ENCODE measurements around the gene LHX6. TPM values are rescaled to one million over a fixed set of nuclear protein-coding genes. Genes with fewer than 3 reads are reported as not detected.

The LHX6 gene
- total RNA-seq, 1 donor from 2014 or later = 2.1 TPM

- H3K9ac ChIP-seq (ENCODE audit: low read depth in 1 of 3, low read length in 3 of 3) = no peak overlapping the region
- H3K4me3 ChIP-seq (ENCODE audit: low read length in 3 of 3) = no peak overlapping the region
- H3K9me3 ChIP-seq (ENCODE audit: control insufficient read depth in 3 of 3, low read length in 3 of 3) = no peaks in the 10 kb centered on the region
- H3K27me3 ChIP-seq (ENCODE audit: control insufficient read depth in 3 of 3, insufficient read depth in 3 of 3, low read length in 3 of 3) = peaks cover 8 to 15% (median 12%) of the 10 kb centered on the region in 3 donors
- no peaks in the 10 kb centered on the region for H3K4me1 ChIP-seq (ENCODE audit: control insufficient read depth in 3 of 3, insufficient read depth in 3 of 3, low read length in 3 of 3)
- H3K27ac ChIP-seq (ENCODE audit: low read depth, low read length) = no peak overlapping the region
- no peaks in the 10 kb centered on the region for H3K36me3 ChIP-seq (ENCODE audit: control insufficient read depth in 3 of 3, insufficient read depth in 3 of 3, low read length in 3 of 3)
These were observed 44.2 kb downstream of the LHX6 start for GRCh38 chr9:122184551-122184950.

DNA sequence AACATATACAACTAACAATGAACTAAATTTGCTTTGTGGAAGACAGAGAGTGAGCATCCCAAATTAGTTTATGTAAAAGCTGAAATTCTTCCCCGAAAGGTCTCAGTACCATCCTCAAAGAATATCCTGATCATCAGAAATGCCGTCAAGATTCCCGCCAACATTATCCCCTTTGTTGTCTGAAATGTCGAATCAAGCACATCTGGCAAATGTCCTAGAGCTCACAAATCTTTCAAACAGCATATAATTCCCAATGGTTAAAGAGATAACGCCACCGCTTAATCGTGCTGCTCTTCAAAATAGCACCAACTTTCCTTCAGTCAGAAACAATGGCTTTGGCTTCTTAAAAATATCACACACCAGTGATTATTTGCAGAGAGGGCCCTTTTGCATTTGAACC, 45.3 kb downstream of the LHX6 start:
- no peaks in the 10 kb centered on the region for H3K36me3 ChIP-seq (ENCODE audit: control insufficient read depth in 3 of 3, insufficient read depth in 3 of 3, low read length in 3 of 3)
- no peaks in the 10 kb centered on the region for H3K4me1 ChIP-seq (ENCODE audit: control insufficient read depth in 3 of 3, insufficient read depth in 3 of 3, low read length in 3 of 3)
- peaks cover 9 to 15% (median 12%) of the 10 kb centered on the region in 3 donors for H3K27me3 ChIP-seq (ENCODE audit: control insufficient read depth in 3 of 3, insufficient read depth in 3 of 3, low read length in 3 of 3)
- no peak overlapping the region for H3K9ac ChIP-seq (ENCODE audit: low read depth in 1 of 3, low read length in 3 of 3)
- no peak overlapping the region for H3K27ac ChIP-seq (ENCODE audit: low read depth, low read length)
- no peaks in the 10 kb centered on the region for H3K9me3 ChIP-seq (ENCODE audit: control insufficient read depth in 3 of 3, low read length in 3 of 3)
- H3K4me3 ChIP-seq (ENCODE audit: low read length in 3 of 3) = no peak overlapping the region

DNA sequence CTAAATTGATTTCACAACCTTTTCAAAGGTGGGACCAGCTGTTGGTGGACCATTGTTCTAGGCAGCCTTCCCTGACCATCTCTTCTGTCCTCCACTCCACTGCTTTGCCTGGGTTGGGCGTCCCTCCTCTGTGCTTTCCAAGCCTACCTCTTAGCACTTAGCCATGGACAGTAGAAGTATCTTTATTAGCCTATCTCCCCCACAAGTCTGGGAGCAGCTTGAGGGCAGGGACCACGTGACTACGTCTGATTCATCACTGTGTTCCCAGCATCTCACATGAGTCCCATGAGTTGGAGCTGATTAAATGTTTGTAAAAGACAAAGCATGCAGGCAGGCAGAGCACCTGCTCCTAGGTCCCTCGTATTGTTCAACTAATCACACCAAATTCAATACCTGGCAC, 48.1 kb downstream of the LHX6 start:
- H3K9me3 ChIP-seq (ENCODE audit: control insufficient read depth in 3 of 3, low read length in 3 of 3) = no peaks in the 10 kb centered on the region
- H3K27ac ChIP-seq (ENCODE audit: low read depth, low read length) = no peak overlapping the region
- no peak overlapping the region for H3K4me3 ChIP-seq (ENCODE audit: low read length in 3 of 3)
- no peak overlapping the region for H3K9ac ChIP-seq (ENCODE audit: low read depth in 1 of 3, low read length in 3 of 3)
- H3K4me1 ChIP-seq (ENCODE audit: control insufficient read depth in 3 of 3, insufficient read depth in 3 of 3, low read length in 3 of 3) = no peaks in the 10 kb centered on the region
- peaks cover 12 to 16% (median 15%) of the 10 kb centered on the region in 3 donors for H3K27me3 ChIP-seq (ENCODE audit: control insufficient read depth in 3 of 3, insufficient read depth in 3 of 3, low read length in 3 of 3)
- no peaks in the 10 kb centered on the region for H3K36me3 ChIP-seq (ENCODE audit: control insufficient read depth in 3 of 3, insufficient read depth in 3 of 3, low read length in 3 of 3)

DNA sequence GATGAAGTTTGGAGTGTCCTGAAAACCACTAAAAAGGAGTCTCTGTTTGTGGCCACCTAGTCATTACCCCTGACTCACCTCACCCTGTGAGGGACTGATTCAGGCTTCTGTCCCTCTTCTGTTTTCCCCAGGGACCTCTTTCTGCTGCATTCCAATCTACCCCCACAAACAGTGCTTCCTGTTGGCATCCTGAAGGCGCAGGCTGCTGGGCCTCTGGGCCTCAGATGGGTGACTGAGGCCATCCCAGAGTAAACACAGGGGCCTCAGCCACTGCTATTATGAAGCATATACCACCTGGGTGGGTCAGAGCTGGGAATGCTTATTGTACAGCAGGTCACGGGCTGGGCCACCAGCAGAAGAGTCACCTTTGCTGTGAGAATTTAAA, 49.1 kb downstream of the LHX6 start:
- H3K36me3 ChIP-seq (ENCODE audit: control insufficient read depth in 3 of 3, insufficient read depth in 3 of 3, low read length in 3 of 3) = no peaks in the 10 kb centered on the region
- H3K4me1 ChIP-seq (ENCODE audit: control insufficient read depth in 3 of 3, insufficient read depth in 3 of 3, low read length in 3 of 3) = no peaks in the 10 kb centered on the region
- H3K4me3 ChIP-seq (ENCODE audit: low read length in 3 of 3) = no peak overlapping the region
- no peaks in the 10 kb centered on the region for H3K9me3 ChIP-seq (ENCODE audit: control insufficient read depth in 3 of 3, low read length in 3 of 3)
- no peak overlapping the region for H3K27ac ChIP-seq (ENCODE audit: low read depth, low read length)
- no peak overlapping the region for H3K9ac ChIP-seq (ENCODE audit: low read depth in 1 of 3, low read length in 3 of 3)
- peaks cover 12 to 21% (median 19%) of the 10 kb centered on the region in 3 donors for H3K27me3 ChIP-seq (ENCODE audit: control insufficient read depth in 3 of 3, insufficient read depth in 3 of 3, low read length in 3 of 3)

GRCh38 chr9:122179054-122179689, 49.6 kb downstream of the LHX6 start:
- H3K4me3 ChIP-seq (ENCODE audit: low read length in 3 of 3) = no peak overlapping the region
- H3K27me3 ChIP-seq (ENCODE audit: control insufficient read depth in 3 of 3, insufficient read depth in 3 of 3, low read length in 3 of 3) = peaks cover 12 to 24% (median 23%) of the 10 kb centered on the region in 3 donors
- no peaks in the 10 kb centered on the region for H3K9me3 ChIP-seq (ENCODE audit: control insufficient read depth in 3 of 3, low read length in 3 of 3)
- H3K27ac ChIP-seq (ENCODE audit: low read depth, low read length) = no peak overlapping the region
- H3K36me3 ChIP-seq (ENCODE audit: control insufficient read depth in 3 of 3, insufficient read depth in 3 of 3, low read length in 3 of 3) = no peaks in the 10 kb centered on the region
- no peak overlapping the region for H3K9ac ChIP-seq (ENCODE audit: low read depth in 1 of 3, low read length in 3 of 3)
- no peaks in the 10 kb centered on the region for H3K4me1 ChIP-seq (ENCODE audit: control insufficient read depth in 3 of 3, insufficient read depth in 3 of 3, low read length in 3 of 3)

- H3K27ac ChIP-seq (ENCODE audit: low read depth, low read length) = no peak overlapping the region
- H3K4me3 ChIP-seq (ENCODE audit: low read length in 3 of 3) = no peak overlapping the region
- H3K27me3 ChIP-seq (ENCODE audit: control insufficient read depth in 3 of 3, insufficient read depth in 3 of 3, low read length in 3 of 3) = peaks cover 21 to 29% (median 28%) of the 10 kb centered on the region in 3 donors
- H3K9me3 ChIP-seq (ENCODE audit: control insufficient read depth in 3 of 3, low read length in 3 of 3) = no peaks in the 10 kb centered on the region
- H3K36me3 ChIP-seq (ENCODE audit: control insufficient read depth in 3 of 3, insufficient read depth in 3 of 3, low read length in 3 of 3) = no peaks in the 10 kb centered on the region
- H3K9ac ChIP-seq (ENCODE audit: low read depth in 1 of 3, low read length in 3 of 3) = no peak overlapping the region
- no peaks in the 10 kb centered on the region for H3K4me1 ChIP-seq (ENCODE audit: control insufficient read depth in 3 of 3, insufficient read depth in 3 of 3, low read length in 3 of 3)
These were observed 51.8 kb downstream of the LHX6 start for GRCh38 chr9:122176916-122177315.

GRCh38 chr9:122173670-122174069, 55.1 kb downstream of the LHX6 start:
- H3K9me3 ChIP-seq (ENCODE audit: control insufficient read depth in 3 of 3, low read length in 3 of 3) = no peaks in the 10 kb centered on the region
- no peaks in the 10 kb centered on the region for H3K4me1 ChIP-seq (ENCODE audit: control insufficient read depth in 3 of 3, insufficient read depth in 3 of 3, low read length in 3 of 3)
- no peak overlapping the region for H3K4me3 ChIP-seq (ENCODE audit: low read length in 3 of 3)
- no peak overlapping the region for H3K9ac ChIP-seq (ENCODE audit: low read depth in 1 of 3, low read length in 3 of 3)
- H3K27me3 ChIP-seq (ENCODE audit: control insufficient read depth in 3 of 3, insufficient read depth in 3 of 3, low read length in 3 of 3) = peaks cover 19 to 29% (median 27%) of the 10 kb centered on the region in 3 donors
- no peak overlapping the region for H3K27ac ChIP-seq (ENCODE audit: low read depth, low read length)
- no peaks in the 10 kb centered on the region for H3K36me3 ChIP-seq (ENCODE audit: control insufficient read depth in 3 of 3, insufficient read depth in 3 of 3, low read length in 3 of 3)

- Histone ChIP-seq H3K27ac (ENCODE audit: low read depth, low read length) (no peak overlapping the region), H3K4me3 (ENCODE audit: low read length in 3 of 3) (no peak overlapping the region), H3K27me3 (ENCODE audit: control insufficient read depth in 3 of 3, insufficient read depth in 3 of 3, low read length in 3 of 3) (peaks cover 19 to 29% (median 24%) of the 10 kb centered on the region in 3 donors), H3K9ac (ENCODE audit: low read depth in 1 of 3, low read length in 3 of 3) (no peak overlapping the region), H3K36me3 (ENCODE audit: control insufficient read depth in 3 of 3, insufficient read depth in 3 of 3, low read length in 3 of 3) (no peaks in the 10 kb centered on the region), H3K4me1 (ENCODE audit: control insufficient read depth in 3 of 3, insufficient read depth in 3 of 3, low read length in 3 of 3) (no peaks in the 10 kb centered on the region), H3K9me3 (ENCODE audit: control insufficient read depth in 3 of 3, low read length in 3 of 3) (no peaks in the 10 kb centered on the region)
These were observed 56.6 kb downstream of the LHX6 start for GRCh38 chr9:122172131-122172530.

DNA sequence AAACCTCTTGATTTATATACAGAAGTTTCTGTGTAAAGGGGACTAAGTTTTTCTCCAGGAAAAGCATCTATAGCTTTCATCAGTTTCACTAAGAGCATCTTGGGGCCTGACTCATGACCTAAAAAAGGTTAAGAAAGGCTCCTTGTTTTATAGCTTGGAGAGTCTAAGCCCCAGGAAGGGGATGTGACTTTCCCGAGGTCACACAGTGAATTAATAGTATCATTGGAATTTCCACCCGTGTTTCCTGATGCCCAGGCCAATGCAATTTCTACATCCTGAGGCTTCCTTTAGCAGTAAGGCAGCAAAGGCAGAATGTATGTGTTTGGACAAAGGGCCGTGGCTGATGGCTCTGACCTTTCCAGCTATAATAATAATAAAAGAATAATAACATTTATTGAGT, 60.4 kb downstream of the LHX6 start:
- H3K36me3 ChIP-seq (ENCODE audit: control insufficient read depth in 3 of 3, insufficient read depth in 3 of 3, low read length in 3 of 3) = no peaks in the 10 kb centered on the region
- no peaks in the 10 kb centered on the region for H3K9me3 ChIP-seq (ENCODE audit: control insufficient read depth in 3 of 3, low read length in 3 of 3)
- no peaks in the 10 kb centered on the region for H3K4me1 ChIP-seq (ENCODE audit: control insufficient read depth in 3 of 3, insufficient read depth in 3 of 3, low read length in 3 of 3)
- no peak overlapping the region for H3K4me3 ChIP-seq (ENCODE audit: low read length in 3 of 3)
- no peak overlapping the region for H3K27ac ChIP-seq (ENCODE audit: low read depth, low read length)
- H3K27me3 ChIP-seq (ENCODE audit: control insufficient read depth in 3 of 3, insufficient read depth in 3 of 3, low read length in 3 of 3) = peaks cover 6 to 16% (median 12%) of the 10 kb centered on the region in 3 donors
- no peak overlapping the region for H3K9ac ChIP-seq (ENCODE audit: low read depth in 1 of 3, low read length in 3 of 3)

DNA sequence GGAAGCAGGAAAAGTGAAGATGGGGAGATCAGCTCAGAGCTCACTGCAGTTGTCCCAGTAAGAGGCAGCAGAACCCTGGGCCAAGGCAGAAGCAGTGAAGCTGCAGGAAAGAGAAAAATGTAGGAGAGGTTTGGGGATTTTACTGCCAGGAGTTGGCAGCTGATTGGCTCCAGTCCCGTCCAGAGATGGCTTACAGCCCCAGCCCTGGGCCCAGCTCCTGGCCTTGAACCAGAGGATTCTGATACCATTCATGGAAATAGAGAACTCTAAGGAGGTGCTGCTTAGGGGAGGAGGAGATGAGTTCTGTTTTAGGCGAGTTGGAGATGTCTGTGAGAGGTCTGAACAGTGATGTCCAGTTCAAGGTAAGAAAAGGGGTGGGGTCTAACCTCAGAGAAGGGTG, 64.5 kb downstream of the LHX6 start:
- no peaks in the 10 kb centered on the region for H3K9me3 ChIP-seq (ENCODE audit: control insufficient read depth in 3 of 3, low read length in 3 of 3)
- no peak overlapping the region for H3K27ac ChIP-seq (ENCODE audit: low read depth, low read length)
- no peak overlapping the region for H3K9ac ChIP-seq (ENCODE audit: low read depth in 1 of 3, low read length in 3 of 3)
- no peak overlapping the region for H3K4me3 ChIP-seq (ENCODE audit: low read length in 3 of 3)
- H3K4me1 ChIP-seq (ENCODE audit: control insufficient read depth in 3 of 3, insufficient read depth in 3 of 3, low read length in 3 of 3) = peaks cover 0 to 2% (median 0%) of the 10 kb centered on the region in 3 donors
- peaks cover 0 to 2% (median 2%) of the 10 kb centered on the region in 3 donors for H3K36me3 ChIP-seq (ENCODE audit: control insufficient read depth in 3 of 3, insufficient read depth in 3 of 3, low read length in 3 of 3)
- no peaks in the 10 kb centered on the region for H3K27me3 ChIP-seq (ENCODE audit: control insufficient read depth in 3 of 3, insufficient read depth in 3 of 3, low read length in 3 of 3)

All from skeletal muscle tissue (tissue), 4 donors.